HepG2 (cell line): ENCODE measurements around the gene ATF7IP. TPM values are rescaled to one million over a fixed set of nuclear protein-coding genes. Genes with fewer than 3 reads are reported as not detected.
"Not testable (repeated sequence)": the region's sequence is repeated elsewhere in the genome, so short reads cannot be mapped to it uniquely, and the experiment has no call there.

Experiments
- ATAC-seq: fragments of 200-7000 bp; cut with Tn5 transposase; 3 replicates; pipeline ENCODE4 v1.9.1; 2020; ENCODE audit warnings: mild to moderate bottlenecking, moderate library complexity
- BruUV-seq: library from RNA; stranded (reverse); fragments of 400-500 nt; replicated peaks from 2 replicates; lab custom pipeline; 2021; lab: Mats Ljungman, UMichigan
- CTCF ChIA-PET: fragments of 300-600 bp; formaldehyde crosslinking; extraction: SDS; loops from one replicate; lab custom pipeline; 2021; ENCODE audit warnings: low total read pairs, inconsistent platforms, low intra/inter-chr PET ratio; lab: Yijun Ruan, JAX
- POLR2A ChIA-PET: fragments of 350-600 bp; sonication (Branson Sonifier 250); formaldehyde crosslinking; loops from one replicate; lab custom pipeline; 2020; ENCODE audit warnings: antibody characterized with exemption, inconsistent platforms; lab: Yijun Ruan, JAX
- DNase-seq: peaks from one replicate; pipeline ENCODE4 v3.0.0-alpha.2; 2015; ENCODE audit warnings: low spot score
- FAIRE-seq: peaks from 3 replicates; lab custom pipeline; 2011; peaks lifted over from hg19 to GRCh38; lab: Jason Lieb, UNC
- H2AFZ ChIP-seq: one replicate; pipeline ENCODE4 v1.6.1; 2011; ENCODE audit warnings: low read length, inconsistent platforms
- H3K27ac ChIP-seq: fragments of 300-600 bp; 3 replicates; pipeline ENCODE4 v1.8.0; 2011; ENCODE audit warnings: mixed run types, mild to moderate bottlenecking, mixed read lengths, low read length, inconsistent platforms; ENCODE audit not compliant: insufficient read depth; ENCODE audit errors: extremely low read length
- H3K27me3 ChIP-seq, 2 experiments: fragments of 200-600 bp in 1 of 2; 2 replicates in 1 of 2; 3 replicates in 1 of 2; pipeline versions ENCODE4 v1.6.0 to v1.8.0; 2011; ENCODE audit warnings: low read length in 2 of 2, mild to moderate bottlenecking in 2 of 2, moderate library complexity in 2 of 2, inconsistent platforms in 1 of 2; ENCODE audit not compliant: insufficient read depth in 2 of 2, control insufficient read depth in 1 of 2
- H3K36me3 ChIP-seq, 2 experiments: fragments of 200-600 bp in 1 of 2; replicated peaks in 1 of 2; 2 replicates in 1 of 2; 3 replicates in 1 of 2; pipeline versions ENCODE4 v1.5.1 to v1.8.0; 2011; ENCODE audit warnings: low read length in 2 of 2, inconsistent platforms in 1 of 2; ENCODE audit not compliant: insufficient read depth in 2 of 2, control insufficient read depth in 1 of 2
- H3K4me1 ChIP-seq: 2 replicates; pipeline ENCODE4 v1.5.1; 2012; ENCODE audit warnings: low read length, inconsistent platforms; ENCODE audit not compliant: insufficient read depth
- H3K4me2 ChIP-seq: 2 replicates; pipeline ENCODE4 v1.6.0; 2011; ENCODE audit warnings: low read depth, low read length, inconsistent platforms
- H3K4me3 ChIP-seq, 3 experiments: fragments of 200-600 bp in 1 of 3; sonication (generic), shearing (Covaris generic) in 1 of 3; replicated peaks in 1 of 3; 2 replicates each; pipeline ENCODE4 v1.5.1; 2011 to 2016; ENCODE audit warnings: low read length in 3 of 3, inconsistent platforms in 2 of 3, low read depth in 2 of 3, mild to moderate bottlenecking in 2 of 3, control low read depth in 1 of 3, mixed read lengths in 1 of 3; ENCODE audit not compliant: insufficient read depth in 1 of 3
- H3K79me2 ChIP-seq: one replicate; pipeline ENCODE4 v1.6.1; 2011; ENCODE audit warnings: low read length, inconsistent platforms; ENCODE audit not compliant: insufficient read depth
- H3K9ac ChIP-seq: 2 replicates; pipeline ENCODE4 v1.6.0; 2011; ENCODE audit warnings: mild to moderate bottlenecking, low read depth, low read length, inconsistent platforms; ENCODE audit not compliant: insufficient read depth
- H3K9me3 ChIP-seq: 2 replicates; pipeline ENCODE4 v1.5.1; 2012; ENCODE audit warnings: mild to moderate bottlenecking, low read length
- H4K20me1 ChIP-seq: 2 replicates; pipeline ENCODE4 v1.6.0; 2011; ENCODE audit warnings: inconsistent platforms, mild to moderate bottlenecking, low read length, moderate library complexity; ENCODE audit not compliant: insufficient read depth
- ETS1 ChIP-seq: sonication (generic); formaldehyde crosslinking; IDR thresholded peaks from 2 replicates; pipeline ENCODE4 v1.4.0; 2020; ENCODE audit warnings: missing genetic modification reagents
- JUN ChIP-seq: sonication (generic); formaldehyde crosslinking; IDR thresholded peaks from 2 replicates; pipeline ENCODE4 v1.4.0; 2020; ENCODE audit warnings: mild to moderate bottlenecking, missing genetic modification reagents
- MXD3 ChIP-seq: IDR thresholded peaks from 2 replicates; pipeline ENCODE4 v1.6.1; 2016; ENCODE audit warnings: mild to moderate bottlenecking, missing biosample characterization, missing genetic modification reagents
- RFX3 ChIP-seq: IDR thresholded peaks from 2 replicates; pipeline ENCODE4 v1.6.1; 2016; ENCODE audit warnings: missing biosample characterization, missing genetic modification reagents
- ZNF205 ChIP-seq: IDR thresholded peaks from 2 replicates; pipeline ENCODE4 v1.6.1; 2018; ENCODE audit warnings: missing biosample characterization, missing genetic modification reagents
- ZNF383 ChIP-seq: sonication (generic); formaldehyde crosslinking; IDR thresholded peaks from 2 replicates; pipeline ENCODE4 v1.4.0; 2020; ENCODE audit warnings: missing genetic modification reagents, mild to moderate bottlenecking, borderline replicate concordance
- ZNF451 ChIP-seq: sonication (generic); formaldehyde crosslinking; IDR thresholded peaks from 2 replicates; pipeline ENCODE4 v1.5.0; 2020; ENCODE audit warnings: mild to moderate bottlenecking, missing genetic modification reagents
- ZNF639 ChIP-seq: conservative IDR thresholded peaks from 2 replicates; pipeline ENCODE4 v1.6.1; 2018; ENCODE audit warnings: missing genetic modification reagents
- WGBS: methylation state at CpG from one replicate; pipeline ENCODE4 v1.1.6; 2017; ENCODE audit warnings: low lambda C conversion rate; 5-methylcytosine and 5-hydroxymethylcytosine counted together
- in situ Hi-C: cut with HindIII; loops from 2 replicates; pipeline ENCODE4 v1.10.0; 2017; ENCODE audit warnings: low pct_unique_long_range_greater_than_20kb; ENCODE audit not compliant: extremely low pct_ligation_motif_present
- intact Hi-C: fragments of 100-400 bp; cut with micrococcal nuclease; formaldehyde crosslinking; loops from one replicate; pipeline ENCODE4 v1.10.0; 2022; ENCODE audit not compliant: unreplicated experiment
- polyA plus RNA-seq, 8 experiments: library from polyadenylated mRNA; depleted of rRNA in 3 of 8; stranded (reverse) in 7 of 8; unstranded in 1 of 8; fragments of >200 nt; fragmentation: Illumina TruSeq in 4 of 8; extraction: Trizol in 4 of 8; gene quantifications; 2 replicates each; pipeline versions ENCODE4 v1.2.1 to v1.2.3, GENCODE V29; 2011 to 2016; ENCODE audit warnings: low read depth in 4 of 8, missing spikeins in 1 of 8, mixed read lengths in 1 of 8; ENCODE audit not compliant: insufficient read depth in 1 of 8
- total RNA-seq, 5 experiments: library from RNA; depleted of rRNA; stranded (reverse); fragments of >200 nt; fragmentation: Illumina TruSeq; extraction: Trizol; gene quantifications; 2 replicates each; pipeline ENCODE4 v1.2.3, GENCODE V29; 2016; ENCODE audit warnings: low read depth in 1 of 5

ATF7IP gene
- total and polyA plus RNA-seq, 2 of the 13 experiments (the other 11 are each of a cell fraction or from before 2014, with no cell fraction given), result 1.8 to 11.8 TPM

GRCh38 chr12:14403293-14403692 lies 37.8 kb downstream of the ATF7IP start:
- peaks cover 12% of the 10 kb centered on the region for H3K79me2 ChIP-seq
- in situ Hi-C loops (no loop called here), intact Hi-C loops (no loop called here)
- peaks cover 9% of the 10 kb centered on the region; the same call in 1 of the 2 replicates for H3K4me1 ChIP-seq
- TF ChIP-seq MXD3 (CRISPR knock-in tag), result no peak
- TF ChIP-seq ZNF639 (CRISPR knock-in tag), result no peak
- TF ChIP-seq ZNF451, result no peak
- no peak for TF ChIP-seq JUN (CRISPR knock-in tag)
- no peak for TF ChIP-seq ZNF205
- H3K36me3 ChIP-seq, result no peaks in the 10 kb centered on the region
- no peaks in the 10 kb centered on the region for H3K9me3 ChIP-seq
- FAIRE-seq (no peak), ATAC-seq (no peak), DNase-seq (no peak)
- 15% methylated on average over 1 of the region's 1 CpG for WGBS
- ChIA-PET POLR2A (no interaction called here), CTCF (no interaction called here)
- H4K20me1 ChIP-seq, result no peaks in the 10 kb centered on the region
- H3K27me3 ChIP-seq, result no peaks in the 10 kb centered on the region
- H3K9ac ChIP-seq, result no peak overlapping the region
- H2AFZ ChIP-seq, result no peak overlapping the region
- H3K27ac ChIP-seq, result no peak overlapping the region
- no peak overlapping the region for H3K4me3 ChIP-seq
- BruUV-seq, result no TSS peak
- H3K4me2 ChIP-seq, result no peak overlapping the region

GRCh38 chr12:14403711-14404196 lies 38.3 kb downstream of the ATF7IP start:
- no peaks in the 10 kb centered on the region for H4K20me1 ChIP-seq
- intact Hi-C loops (no loop called here), in situ Hi-C loops (no loop called here)
- CTCF ChIA-PET, result no interaction called here
- H3K4me3 ChIP-seq, result no peak overlapping the region
- WGBS, result 35% methylated on average over 1 of the region's 1 CpG
- BruUV-seq, result no TSS peak
- no peak for DNase-seq
- H3K27ac ChIP-seq, result no peak overlapping the region
- POLR2A ChIA-PET, result no interaction called here
- H3K4me1 ChIP-seq, result peaks cover 9% of the 10 kb centered on the region; the same call in 1 of the 2 replicates
- no peak overlapping the region for H3K9ac ChIP-seq
- FAIRE-seq, result no peak
- H3K36me3 ChIP-seq, result no peaks in the 10 kb centered on the region
- no peak overlapping the region for H2AFZ ChIP-seq
- H3K79me2 ChIP-seq, result peaks cover 12% of the 10 kb centered on the region
- H3K27me3 ChIP-seq, result no peaks in the 10 kb centered on the region
- H3K9me3 ChIP-seq, result no peaks in the 10 kb centered on the region
- no peak for ATAC-seq
- no peak overlapping the region for H3K4me2 ChIP-seq
- TF ChIP-seq ZNF383 (CRISPR knock-in tag) (no peak), ETS1 (no peak), RFX3 (peak; percentile 47; the same call in 1 of the 2 replicates)

- H4K20me1 ChIP-seq, BruUV-seq, FAIRE-seq, H3K9ac ChIP-seq, H2AFZ ChIP-seq, intact Hi-C loops, H3K4me2 ChIP-seq, H3K27ac ChIP-seq, DNase-seq, H3K27me3 ChIP-seq, in situ Hi-C loops, ATAC-seq, H3K79me2 ChIP-seq, H3K36me3 ChIP-seq, H3K4me3 ChIP-seq, POLR2A ChIA-PET, H3K9me3 ChIP-seq, CTCF ChIA-PET, H3K4me1 ChIP-seq: not testable (repeated sequence)
- 62% methylated on average over 2 of the region's 2 CpGs for WGBS
These were observed 39.9 kb downstream of the ATF7IP start for GRCh38 chr12:14405407-14405806.
